OCI-LY1 (cell line): Measurements from ENCODE around the gene IFIT3.

ENCODE experiments used
- CTCF ChIP-seq: fragments of 200-600 bp; sonication (generic), shearing (Covaris generic); IDR thresholded peaks from 2 replicates; pipeline ENCODE4 v1.5.1; 2017; ENCODE audit warnings: mild to moderate bottlenecking, antibody characterized with exemption, low read length, moderate library complexity, mixed read lengths
- EZH2 ChIP-seq: fragments of 200-600 bp; sonication (generic), shearing (Covaris generic); IDR thresholded peaks from 2 replicates; pipeline ENCODE4 v1.8.0; 2017; ENCODE audit warnings: borderline replicate concordance, mixed run types, mild to moderate bottlenecking, antibody characterized with exemption, low read length, moderate library complexity, mixed read lengths

GRCh38 chr10:89304026-89304425, 23.8 kb upstream of the IFIT3 start:
- TF ChIP-seq CTCF = no peak
- no peak for TF ChIP-seq EZH2
